PC-3 (cell line): ENCODE results near the gene AIFM2. TPM values are rescaled to one million over a fixed set of nuclear protein-coding genes. Genes with fewer than 3 reads are reported as not detected.
"Not testable (repeated sequence)": the region's sequence is repeated elsewhere in the genome, so short reads cannot be mapped to it uniquely, and the experiment has no call there.

Experiments used
- ATAC-seq: fragments of 200-7000 bp; cut with Tn5 transposase; 2 replicates; pipeline ENCODE4 v1.9.1; 2020; ENCODE audit warnings: mild to moderate bottlenecking, moderate library complexity
- BruUV-seq: library from RNA; stranded (reverse); fragments of 400-500 nt; replicated peaks from 2 replicates; lab custom pipeline; 2021; lab: Mats Ljungman, UMichigan
- CTCF ChIA-PET: fragments of 300-600 bp; sonication (Branson Sonifier 250); formaldehyde crosslinking; loops from one replicate; lab custom pipeline; 2022; ENCODE audit warnings: antibody characterized with exemption; lab: Charles Lee
- POLR2A ChIA-PET: fragments of 300-600 bp; sonication (Branson Sonifier 250); formaldehyde crosslinking; loops from one replicate; lab custom pipeline; 2022; ENCODE audit warnings: antibody characterized with exemption; ENCODE audit not compliant: unreplicated experiment; lab: Charles Lee
- DNase-seq: peaks from one replicate; pipeline ENCODE4 v3.0.0-alpha.2; 2015
- H2AFZ ChIP-seq: fragments of 300-600 bp; sonication (generic); 2 replicates; pipeline ENCODE4 v1.6.0; 2016; ENCODE audit warnings: antibody characterized with exemption, low read length
- H3F3A ChIP-seq: fragments of 300-600 bp; sonication (generic); one replicate; pipeline ENCODE4 v1.6.0; 2017; ENCODE audit warnings: antibody characterized with exemption, low read length, control low read depth, mild to moderate bottlenecking; ENCODE audit not compliant: unreplicated experiment
- H3K27ac ChIP-seq: fragments of 300-600 bp; sonication (generic); 2 replicates; pipeline ENCODE4 v1.5.1; 2016; ENCODE audit warnings: mild to moderate bottlenecking, low read length
- H3K27me3 ChIP-seq: fragments of 300-600 bp; sonication (generic); 2 replicates; pipeline ENCODE4 v1.6.1; 2016; ENCODE audit warnings: low read length, mixed read lengths
- H3K36me3 ChIP-seq: fragments of 300-600 bp; sonication (generic); 2 replicates; pipeline ENCODE4 v1.6.1; 2016; ENCODE audit warnings: low read depth, mixed run types, low read length, mixed read lengths
- H3K4me1 ChIP-seq: fragments of 300-600 bp; sonication (generic); 2 replicates; pipeline ENCODE4 v1.5.1; 2016; ENCODE audit warnings: low read length; ENCODE audit not compliant: insufficient read depth
- H3K4me2 ChIP-seq: fragments of 300-600 bp; sonication (generic); 2 replicates; pipeline ENCODE4 v1.6.0; 2016; ENCODE audit warnings: low read length
- H3K4me3 ChIP-seq: fragments of 300-600 bp; sonication (generic); 2 replicates; pipeline ENCODE4 v1.5.1; 2016; ENCODE audit warnings: mild to moderate bottlenecking, low read length, mixed read lengths
- H3K79me2 ChIP-seq: fragments of 300-600 bp; sonication (generic); 2 replicates; pipeline ENCODE4 v1.6.1; 2017; ENCODE audit warnings: low read length, mixed read lengths
- H3K9ac ChIP-seq: fragments of 300-600 bp; sonication (generic); 2 replicates; pipeline ENCODE4 v1.6.0; 2016; ENCODE audit warnings: mild to moderate bottlenecking, low read length
- H3K9me2 ChIP-seq: fragments of 300-600 bp; sonication (generic); replicated peaks from 2 replicates; pipeline ENCODE4 v1.6.1; 2016; ENCODE audit warnings: mixed run types, low read length, mixed read lengths
- H3K9me3 ChIP-seq: fragments of 300-600 bp; sonication (generic); 2 replicates; pipeline ENCODE4 v1.6.1; 2016; ENCODE audit warnings: low read length, mixed read lengths
- H4K20me1 ChIP-seq: fragments of 300-600 bp; sonication (generic); 2 replicates; pipeline ENCODE4 v1.6.1; 2016; ENCODE audit warnings: low read length, mixed read lengths
- EZH2 ChIP-seq: fragments of 300-600 bp; sonication (generic); IDR thresholded peaks from one replicate; pipeline ENCODE4 v1.6.1; 2017; ENCODE audit warnings: antibody characterized with exemption, mild to moderate bottlenecking, low read length; ENCODE audit not compliant: unreplicated experiment
- EZH2phosphoT487 ChIP-seq: fragments of 300-600 bp; sonication (generic); IDR thresholded peaks from 2 replicates; pipeline ENCODE4 v1.6.1; 2018; ENCODE audit warnings: mild to moderate bottlenecking, antibody characterized with exemption, low read length, borderline replicate concordance
- intact Hi-C: fragments of 100-400 bp; cut with micrococcal nuclease; formaldehyde crosslinking; loops from 2 replicates; pipeline ENCODE4 v1.9.0; 2023
- total RNA-seq: library from RNA; depleted of rRNA; stranded (reverse); fragments of >200 nt; gene quantifications from 2 replicates; pipeline ENCODE4 v1.2.3, GENCODE V29; 2014
- TF ChIP-seq, protein P1 (sequence below): fragments of 300-600 bp; sonication (generic); conservative IDR thresholded peaks from 2 replicates; pipeline ENCODE4 v1.5.1; 2017; ENCODE audit warnings: antibody characterized with exemption, low read depth, mild to moderate bottlenecking, low read length

Gene AIFM2
- total RNA-seq, 1 experiment from 2014 or later: 29.2 TPM

DNA sequence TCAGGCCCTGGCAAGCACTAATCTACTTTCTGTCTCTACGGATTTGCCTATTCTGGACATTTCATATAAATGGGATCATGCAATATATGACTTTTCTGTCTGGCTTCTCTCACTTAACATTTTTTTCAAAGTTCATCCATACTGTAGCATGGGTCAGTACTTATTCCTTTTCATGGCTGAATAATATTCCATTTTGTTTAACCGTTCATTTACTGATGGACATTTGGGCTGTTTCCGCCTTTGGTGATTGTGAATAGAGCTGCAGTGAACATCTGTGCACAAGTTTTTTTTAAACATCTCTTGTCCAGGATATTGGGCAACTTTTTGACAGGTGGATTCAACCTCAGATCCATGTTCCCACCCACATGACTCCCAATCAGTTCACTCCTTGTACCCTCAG is 31.0 kb downstream of the AIFM2 start:
- Histone ChIP-seq H3K27me3 (no peaks in the 10 kb centered on the region), H3K27ac (no peak overlapping the region), H3K36me3 (peaks cover 18% of the 10 kb centered on the region), H3K4me1 (no peaks in the 10 kb centered on the region), H3K9me2 (no peaks in the 10 kb centered on the region), H3K79me2 (no peaks in the 10 kb centered on the region), H2AFZ (no peak overlapping the region), H4K20me1 (no peaks in the 10 kb centered on the region), H3K9ac (no peak overlapping the region), H3K9me3 (no peaks in the 10 kb centered on the region), H3K4me3 (no peak overlapping the region), H3K4me2 (no peak overlapping the region), H3F3A (no peaks in the 10 kb centered on the region)
- no TSS peak for BruUV-seq
- TF ChIP-seq, protein P1, sequence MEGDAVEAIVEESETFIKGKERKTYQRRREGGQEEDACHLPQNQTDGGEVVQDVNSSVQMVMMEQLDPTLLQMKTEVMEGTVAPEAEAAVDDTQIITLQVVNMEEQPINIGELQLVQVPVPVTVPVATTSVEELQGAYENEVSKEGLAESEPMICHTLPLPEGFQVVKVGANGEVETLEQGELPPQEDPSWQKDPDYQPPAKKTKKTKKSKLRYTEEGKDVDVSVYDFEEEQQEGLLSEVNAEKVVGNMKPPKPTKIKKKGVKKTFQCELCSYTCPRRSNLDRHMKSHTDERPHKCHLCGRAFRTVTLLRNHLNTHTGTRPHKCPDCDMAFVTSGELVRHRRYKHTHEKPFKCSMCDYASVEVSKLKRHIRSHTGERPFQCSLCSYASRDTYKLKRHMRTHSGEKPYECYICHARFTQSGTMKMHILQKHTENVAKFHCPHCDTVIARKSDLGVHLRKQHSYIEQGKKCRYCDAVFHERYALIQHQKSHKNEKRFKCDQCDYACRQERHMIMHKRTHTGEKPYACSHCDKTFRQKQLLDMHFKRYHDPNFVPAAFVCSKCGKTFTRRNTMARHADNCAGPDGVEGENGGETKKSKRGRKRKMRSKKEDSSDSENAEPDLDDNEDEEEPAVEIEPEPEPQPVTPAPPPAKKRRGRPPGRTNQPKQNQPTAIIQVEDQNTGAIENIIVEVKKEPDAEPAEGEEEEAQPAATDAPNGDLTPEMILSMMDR: no peak
- TF ChIP-seq EZH2phosphoT487 (no peak), EZH2 (no peak)
- DNase-seq (no peak), ATAC-seq (no peak)
- POLR2A ChIA-PET: no interaction called here
- intact Hi-C loops: no loop called here
- CTCF ChIA-PET: no interaction called here

DNA sequence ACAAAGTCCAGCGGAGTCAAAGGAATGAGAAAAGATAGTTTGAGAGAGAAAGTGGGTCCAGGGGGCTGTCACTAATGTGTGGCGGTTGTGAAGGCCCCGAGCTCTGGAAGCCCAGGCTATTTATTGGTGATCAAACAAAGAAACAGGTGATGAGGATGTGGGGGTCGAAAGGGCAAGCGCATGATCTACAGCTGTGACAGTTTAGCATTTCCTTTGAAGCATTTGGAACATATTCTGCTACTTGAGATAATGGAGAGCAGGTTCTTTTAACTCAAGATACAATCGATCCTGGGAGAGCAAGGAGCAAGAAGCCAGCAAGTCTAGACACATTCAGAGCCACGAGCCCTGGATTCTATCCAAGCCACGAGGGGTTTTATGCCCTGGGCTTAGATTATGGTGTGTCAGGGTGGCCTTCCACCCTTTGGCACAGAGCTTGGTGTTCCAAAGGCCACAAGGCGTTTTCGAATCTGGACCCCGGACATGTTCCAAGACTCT is 31.5 kb downstream of the AIFM2 start:
- H4K20me1 ChIP-seq, intact Hi-C loops, H3K27me3 ChIP-seq, H2AFZ ChIP-seq, H3F3A ChIP-seq, CTCF ChIA-PET, H3K9me2 ChIP-seq, H3K4me3 ChIP-seq, POLR2A ChIA-PET, H3K9ac ChIP-seq, ATAC-seq, DNase-seq, BruUV-seq, H3K27ac ChIP-seq, H3K4me1 ChIP-seq, H3K4me2 ChIP-seq, H3K9me3 ChIP-seq, H3K79me2 ChIP-seq: not testable (repeated sequence)
- peaks cover 18% of the 10 kb centered on the region for H3K36me3 ChIP-seq

DNA sequence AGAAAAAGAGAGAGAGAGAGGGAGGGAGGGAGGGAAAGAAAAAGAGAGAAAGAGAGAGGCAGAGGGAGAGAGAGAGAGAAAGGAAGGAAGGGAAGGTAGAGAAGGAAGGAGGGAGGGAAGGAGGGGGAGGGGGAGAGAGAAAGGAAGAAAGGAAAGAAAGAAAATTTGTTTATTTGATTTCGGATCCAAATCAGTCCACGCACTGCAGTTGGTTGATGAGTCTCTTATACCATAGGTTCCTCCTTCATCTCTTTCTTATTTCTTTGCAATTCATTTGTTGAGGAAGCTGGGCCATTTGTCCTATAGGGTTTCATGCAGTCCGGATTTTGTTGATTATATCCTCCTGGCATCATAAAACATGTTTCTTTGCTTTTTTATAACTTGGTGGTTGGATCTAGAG is 34.4 kb downstream of the AIFM2 start:
- H3K9me3 ChIP-seq: no peaks in the 10 kb centered on the region
- H3K27ac ChIP-seq: no peak overlapping the region
- H3K4me2 ChIP-seq: no peak overlapping the region
- H3K79me2 ChIP-seq: no peaks in the 10 kb centered on the region
- H4K20me1 ChIP-seq: no peaks in the 10 kb centered on the region
- no peaks in the 10 kb centered on the region for H3K27me3 ChIP-seq
- ATAC-seq: no peak
- intact Hi-C loops: no loop called here
- H2AFZ ChIP-seq: no peak overlapping the region
- H3K9ac ChIP-seq: no peak overlapping the region
- no peaks in the 10 kb centered on the region for H3F3A ChIP-seq
- ChIA-PET POLR2A (no interaction called here), CTCF (no interaction called here)
- H3K4me1 ChIP-seq: no peaks in the 10 kb centered on the region
- no peak overlapping the region for H3K4me3 ChIP-seq
- peaks cover 22% of the 10 kb centered on the region for H3K36me3 ChIP-seq
- no peak for DNase-seq
- no peak for TF ChIP-seq EZH2phosphoT487
- no peak for TF ChIP-seq EZH2
- TF ChIP-seq, protein P1: no peak
- no TSS peak for BruUV-seq
- no peaks in the 10 kb centered on the region for H3K9me2 ChIP-seq
